H9 (cell line): ENCODE data around the gene TMEM252. TPM values are rescaled to one million over a fixed set of nuclear protein-coding genes. Genes with fewer than 3 reads are reported as not detected.
A peak's percentile ranks its signal among the peaks of the same experiment; 100 is the strongest.

Experiments used
- DNase-seq: peaks from one replicate; pipeline ENCODE4 v3.0.0-alpha.2; 2017
- H2AFZ ChIP-seq: one replicate; pipeline ENCODE4 v1.6.1; 2013; ENCODE audit warnings: mild to moderate bottlenecking, low read length, control low read depth, moderate library complexity
- H2AK5ac ChIP-seq: 2 replicates; pipeline ENCODE4 v1.6.1; 2013; ENCODE audit warnings: low read length, control low read depth, mixed read lengths; ENCODE audit not compliant: insufficient read length
- H2BK120ac ChIP-seq: one replicate; pipeline ENCODE4 v1.6.1; 2013; ENCODE audit warnings: low read depth, mild to moderate bottlenecking, low read length, control low read depth, inconsistent platforms; ENCODE audit not compliant: poor library complexity, severe bottlenecking
- H2BK12ac ChIP-seq: 2 replicates; pipeline ENCODE4 v1.6.1; 2013; ENCODE audit warnings: low read length, control low read depth, mixed read lengths, low read depth; ENCODE audit not compliant: insufficient read length
- H2BK15ac ChIP-seq: 2 replicates; pipeline ENCODE4 v1.6.1; 2013; ENCODE audit warnings: low read depth, low read length, control low read depth
- H2BK20ac ChIP-seq: one replicate; pipeline ENCODE4 v1.6.1; 2013; ENCODE audit warnings: low read depth, mild to moderate bottlenecking, low read length, control low read depth, inconsistent platforms; ENCODE audit not compliant: poor library complexity, severe bottlenecking
- H2BK5ac ChIP-seq: 2 replicates; pipeline ENCODE4 v1.6.1; 2013; ENCODE audit warnings: low read length, control low read depth, mixed read lengths; ENCODE audit not compliant: insufficient read length
- H3K14ac ChIP-seq: 2 replicates; pipeline ENCODE4 v1.6.1; 2013; ENCODE audit warnings: low read length, control low read depth; ENCODE audit not compliant: insufficient read depth
- H3K18ac ChIP-seq: 2 replicates; pipeline ENCODE4 v1.6.1; 2013; ENCODE audit warnings: low read depth, mild to moderate bottlenecking, mixed read lengths, low read length, control low read depth; ENCODE audit not compliant: insufficient read length
- H3K23ac ChIP-seq: 2 replicates; pipeline ENCODE4 v1.6.1; 2013; ENCODE audit warnings: low read length, control low read depth, mixed read lengths, low read depth; ENCODE audit not compliant: insufficient read length
- H3K23me2 ChIP-seq: 2 replicates; pipeline ENCODE4 v1.6.1; 2013; ENCODE audit warnings: low read depth, mild to moderate bottlenecking, mixed read lengths, low read length, control low read depth; ENCODE audit not compliant: insufficient read length, poor library complexity, severe bottlenecking
- H3K27ac ChIP-seq: 2 replicates; pipeline ENCODE4 v1.5.1; 2013; ENCODE audit warnings: low read length, control low read depth, mixed read lengths, low read depth; ENCODE audit not compliant: insufficient read length
- H3K27me3 ChIP-seq: 2 replicates; pipeline ENCODE4 v1.6.1; 2013; ENCODE audit warnings: low read length, control low read depth, inconsistent platforms; ENCODE audit not compliant: insufficient read depth
- H3K4ac ChIP-seq: 2 replicates; pipeline ENCODE4 v1.6.1; 2013; ENCODE audit warnings: low read depth, mild to moderate bottlenecking, control low read depth, inconsistent platforms, low read length, moderate library complexity
- H3K4me1 ChIP-seq: 2 replicates; pipeline ENCODE4 v1.6.1; 2013; ENCODE audit warnings: low read length, control low read depth, inconsistent platforms; ENCODE audit not compliant: insufficient read depth
- H3K4me2 ChIP-seq: 2 replicates; pipeline ENCODE4 v1.6.1; 2013; ENCODE audit warnings: low read length, control low read depth, mixed read lengths; ENCODE audit not compliant: insufficient read length, insufficient read depth
- H3K56ac ChIP-seq: 2 replicates; pipeline ENCODE4 v1.6.1; 2013; ENCODE audit warnings: low read depth, mild to moderate bottlenecking, mixed read lengths, low read length, control low read depth; ENCODE audit not compliant: insufficient read length
- H3K79me1 ChIP-seq: 2 replicates; pipeline ENCODE4 v1.6.1; 2013; ENCODE audit warnings: low read depth, mild to moderate bottlenecking, moderate library complexity, low read length, control low read depth, inconsistent platforms; ENCODE audit not compliant: insufficient read depth, poor library complexity, severe bottlenecking
- H3K79me2 ChIP-seq: 2 replicates; pipeline ENCODE4 v1.6.1; 2013; ENCODE audit warnings: low read length, control low read depth, inconsistent platforms; ENCODE audit not compliant: insufficient read depth
- H3K9ac ChIP-seq: 2 replicates; pipeline ENCODE4 v1.6.1; 2013; ENCODE audit warnings: low read length, control low read depth, mixed read lengths; ENCODE audit not compliant: insufficient read length; ENCODE audit errors: extremely low read depth
- H3K9me3 ChIP-seq: one replicate; pipeline ENCODE4 v1.6.1; 2013; ENCODE audit warnings: low read depth, low read length, inconsistent platforms; ENCODE audit not compliant: control insufficient read depth
- H3T11ph ChIP-seq: one replicate; pipeline ENCODE4 v1.6.1; 2013; ENCODE audit warnings: mild to moderate bottlenecking, low read length, control low read depth, inconsistent platforms
- H4K20me1 ChIP-seq: one replicate; pipeline ENCODE4 v1.6.1; 2013; ENCODE audit not compliant: control insufficient read depth, insufficient read length, insufficient read depth
- H4K5ac ChIP-seq: 2 replicates; pipeline ENCODE4 v1.6.1; 2013; ENCODE audit warnings: low read depth, mild to moderate bottlenecking, mixed read lengths, low read length, control low read depth; ENCODE audit not compliant: insufficient read length
- H4K8ac ChIP-seq: replicated peaks from 2 replicates; pipeline ENCODE4 v1.6.1; 2013; ENCODE audit warnings: low read length, control low read depth, mixed read lengths, low read depth; ENCODE audit not compliant: insufficient read length
- H4K91ac ChIP-seq: 2 replicates; pipeline ENCODE4 v1.6.1; 2013; ENCODE audit warnings: low read depth, mild to moderate bottlenecking, moderate library complexity, mixed read lengths, low read length, control low read depth; ENCODE audit not compliant: insufficient read length
- H3K27ac Mint-ChIP-seq, 3 experiments: 2 replicates in 2 of 3; 3 replicates in 1 of 3; pipeline ENCODE4 v1.8.0; 2020 to 2021; ENCODE audit warnings: mixed read lengths in 3 of 3, mild to moderate bottlenecking in 1 of 3, moderate library complexity in 1 of 3
- H3K27me3 Mint-ChIP-seq: 2 replicates; pipeline ENCODE4 v1.8.0; 2021; ENCODE audit warnings: low read depth, mild to moderate bottlenecking, moderate library complexity, mixed read lengths
- H3K36me3 Mint-ChIP-seq, 3 experiments: 2 replicates in 2 of 3; 3 replicates in 1 of 3; pipeline ENCODE4 v1.8.0; 2020 to 2021; ENCODE audit warnings: low read depth in 3 of 3, mixed read lengths in 3 of 3; ENCODE audit not compliant: insufficient read depth in 1 of 3
- H3K4me1 Mint-ChIP-seq, 2 experiments: 2 replicates each; pipeline ENCODE4 v1.8.0; 2020; ENCODE audit warnings: mixed read lengths in 2 of 2
- H3K4me3 Mint-ChIP-seq, 2 experiments: 2 replicates in 1 of 2; 3 replicates in 1 of 2; pipeline ENCODE4 v1.8.0; 2020 to 2021; ENCODE audit warnings: mild to moderate bottlenecking in 2 of 2, mixed read lengths in 2 of 2, moderate library complexity in 1 of 2
- H3K9me3 Mint-ChIP-seq, 2 experiments: 2 replicates in 1 of 2; 3 replicates in 1 of 2; pipeline ENCODE4 v1.8.0; 2020; ENCODE audit warnings: mild to moderate bottlenecking in 2 of 2, mixed read lengths in 2 of 2, moderate library complexity in 1 of 2
- CTCF ChIP-seq: fragments of 200-600 bp; sonication (generic); conservative IDR thresholded peaks from 3 replicates; pipeline ENCODE4 v1.8.0; 2021; ENCODE audit warnings: antibody characterized with exemption, mild to moderate bottlenecking
- WGBS: extraction: QIAGEN DNeasy Blood & Tissue Kit; methylation state at CpG from one replicate; pipeline ENCODE4 v1.1.7; 2013; ENCODE audit warnings: missing lambda C conversion rate, low lambda C conversion rate, mixed read lengths; ENCODE audit not compliant: insufficient read length; ENCODE audit errors: extremely low coverage; 5-methylcytosine and 5-hydroxymethylcytosine counted together
- total RNA-seq: library from RNA; stranded (reverse); gene quantifications from 2 replicates; pipeline ENCODE4 v1.2.1, GENCODE V29; 2021

TMEM252 gene
- total RNA-seq, 1 experiment from 2014 or later, result not detected

- H3K9me3 Mint-ChIP-seq, result no peaks in the 10 kb centered on the region
These were observed 8.6 kb downstream of the TMEM252 start for GRCh38 chr9:68532131-68532530.

More at GRCh38 chr9:68532131-68532530, 8.6 kb downstream of the TMEM252 start:
- no peak overlapping the region for H3K56ac ChIP-seq
- no peak overlapping the region for H2BK15ac ChIP-seq
- H4K5ac ChIP-seq, result no peak overlapping the region
- no peak for TF ChIP-seq CTCF
- H2BK5ac ChIP-seq, result no peak overlapping the region
- Mint-ChIP-seq H3K4me3 (no peak overlapping the region), H3K27ac (0 out of 7 replicates have a peak overlapping the region, but pooled peaks of 1 of the 3 experiments have one; percentile 27), H3K27me3 (peaks cover 97% of the 10 kb centered on the region), H3K4me1 (no peaks in the 10 kb centered on the region), H3K36me3 (no peaks in the 10 kb centered on the region)
- no peak overlapping the region for H3K23ac ChIP-seq
- H3K9ac ChIP-seq, result no peak overlapping the region
- H4K20me1 ChIP-seq, result no peaks in the 10 kb centered on the region
- DNase-seq, result no peak
- H4K91ac ChIP-seq, result no peak overlapping the region
- H3K79me2 ChIP-seq, result no peaks in the 10 kb centered on the region
- no peak overlapping the region for H3K14ac ChIP-seq
- H2AK5ac ChIP-seq, result no peak overlapping the region
- no peak overlapping the region for H3K4me2 ChIP-seq
- H3K9me3 ChIP-seq, result no peaks in the 10 kb centered on the region
- no peaks in the 10 kb centered on the region for H3K4me1 ChIP-seq
- H3K4ac ChIP-seq, result no peak overlapping the region
- no peak overlapping the region for H2AFZ ChIP-seq
- H2BK120ac ChIP-seq, result no peak overlapping the region
- H3T11ph ChIP-seq, result no peak overlapping the region
- H3K18ac ChIP-seq, result no peak overlapping the region
- H3K79me1 ChIP-seq, result no peaks in the 10 kb centered on the region
- WGBS, result no CpG with 5 or more reads among the region's 4 CpGs
- H3K27ac ChIP-seq, result no peak overlapping the region
- H3K27me3 ChIP-seq, result 0 out of 2 replicates have a peak, but pooled peaks cover 2% of the 10 kb centered on the region
- H4K8ac ChIP-seq, result no peak overlapping the region
- no peak overlapping the region for H2BK20ac ChIP-seq
- no peaks in the 10 kb centered on the region for H3K23me2 ChIP-seq
- no peak overlapping the region for H2BK12ac ChIP-seq
